ENCODE data around the gene CHMP2A. TPM values are rescaled to one million over a fixed set of nuclear protein-coding genes. Genes with fewer than 3 reads are reported as not detected.

The CHMP2A gene
- total RNA-seq, 2 experiments from 2014 or later: 72.7 to 101 TPM

DNA sequence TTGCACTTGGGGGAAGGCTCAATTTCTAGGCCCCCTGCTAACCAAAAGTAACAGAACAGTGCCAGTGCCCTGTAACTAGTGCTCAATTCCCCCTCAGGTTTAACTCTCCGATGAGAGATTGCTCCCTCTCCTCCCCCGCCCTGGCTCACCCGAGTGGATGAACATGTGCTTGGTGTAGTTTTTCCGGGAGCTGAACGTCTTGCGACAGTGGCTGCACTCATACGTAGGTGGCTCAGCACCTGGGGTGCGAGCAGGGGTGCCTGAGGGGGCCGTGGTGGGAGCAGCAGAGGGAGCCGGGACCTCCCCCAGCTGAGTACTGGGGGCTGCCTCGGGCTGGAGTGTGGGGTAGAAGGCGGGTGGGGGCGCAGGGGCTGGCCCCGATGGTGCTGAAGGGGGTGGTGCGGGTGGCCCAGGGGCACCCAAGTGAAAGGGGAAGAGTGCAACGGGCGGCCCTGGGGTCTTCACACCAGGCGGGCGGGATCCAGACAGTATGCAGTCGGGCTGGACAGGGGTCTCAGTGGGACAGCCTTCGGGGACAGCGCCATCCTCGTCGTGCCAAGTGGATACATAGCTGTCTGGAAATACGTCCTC, 38.6 kb downstream of the CHMP2A start:
- H3K4me3 ChIP-seq (ENCODE audit: low read depth, low read length, poor library complexity, severe bottlenecking): no peak overlapping the region
- H3K27ac ChIP-seq (ENCODE audit: low read depth, low read length, poor library complexity, severe bottlenecking): no peak overlapping the region
- CTCF ChIA-PET (ENCODE audit: unreplicated experiment): no interaction called here
- no peak for DNase-seq (ENCODE audit: low spot score)
- POLR2A ChIA-PET: no interaction called here
- TSS peak; percentile 45 for BruUV-seq (replicated peaks)
- no peak overlapping the region for H2AFZ ChIP-seq (ENCODE audit: low read length)
- H3K9me2 ChIP-seq (ENCODE audit: insufficient read depth, low read length): no peaks in the 10 kb centered on the region
- H3K9me3 ChIP-seq (ENCODE audit: low read length): no peaks in the 10 kb centered on the region
- H3K4me1 ChIP-seq (ENCODE audit: insufficient read depth, low read length, poor library complexity, severe bottlenecking): peaks cover 20% of the 10 kb centered on the region
- intact Hi-C loops (cut with micrococcal nuclease; ENCODE audit: unreplicated experiment): loop anchor here (5.0 kb wide), 1 partner anchor 189 kb away; the partner anchor contains the start of gene ZSCAN22
- peaks cover 31% of the 10 kb centered on the region for H3K36me3 ChIP-seq (ENCODE audit: insufficient read depth, low read length)
- H3K79me2 ChIP-seq (ENCODE audit: insufficient read depth, low read depth, low read length): peaks cover 11% of the 10 kb centered on the region; the same call in 1 of the 2 replicates
- no peak for TF ChIP-seq EZH2phosphoT487 (IDR thresholded peaks at IDR 0.05; ENCODE audit: borderline replicate concordance, low read depth, low read length)
- TF ChIP-seq, protein P1, sequence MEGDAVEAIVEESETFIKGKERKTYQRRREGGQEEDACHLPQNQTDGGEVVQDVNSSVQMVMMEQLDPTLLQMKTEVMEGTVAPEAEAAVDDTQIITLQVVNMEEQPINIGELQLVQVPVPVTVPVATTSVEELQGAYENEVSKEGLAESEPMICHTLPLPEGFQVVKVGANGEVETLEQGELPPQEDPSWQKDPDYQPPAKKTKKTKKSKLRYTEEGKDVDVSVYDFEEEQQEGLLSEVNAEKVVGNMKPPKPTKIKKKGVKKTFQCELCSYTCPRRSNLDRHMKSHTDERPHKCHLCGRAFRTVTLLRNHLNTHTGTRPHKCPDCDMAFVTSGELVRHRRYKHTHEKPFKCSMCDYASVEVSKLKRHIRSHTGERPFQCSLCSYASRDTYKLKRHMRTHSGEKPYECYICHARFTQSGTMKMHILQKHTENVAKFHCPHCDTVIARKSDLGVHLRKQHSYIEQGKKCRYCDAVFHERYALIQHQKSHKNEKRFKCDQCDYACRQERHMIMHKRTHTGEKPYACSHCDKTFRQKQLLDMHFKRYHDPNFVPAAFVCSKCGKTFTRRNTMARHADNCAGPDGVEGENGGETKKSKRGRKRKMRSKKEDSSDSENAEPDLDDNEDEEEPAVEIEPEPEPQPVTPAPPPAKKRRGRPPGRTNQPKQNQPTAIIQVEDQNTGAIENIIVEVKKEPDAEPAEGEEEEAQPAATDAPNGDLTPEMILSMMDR (conservative IDR thresholded peaks at IDR 0.05; ENCODE audit: low read length): no peak
- H4K20me1 ChIP-seq (ENCODE audit: insufficient read depth, low read length): no peaks in the 10 kb centered on the region
- no peak overlapping the region; the same call in 1 of the 2 replicates for H3K4me2 ChIP-seq (ENCODE audit: low read length)

DNA sequence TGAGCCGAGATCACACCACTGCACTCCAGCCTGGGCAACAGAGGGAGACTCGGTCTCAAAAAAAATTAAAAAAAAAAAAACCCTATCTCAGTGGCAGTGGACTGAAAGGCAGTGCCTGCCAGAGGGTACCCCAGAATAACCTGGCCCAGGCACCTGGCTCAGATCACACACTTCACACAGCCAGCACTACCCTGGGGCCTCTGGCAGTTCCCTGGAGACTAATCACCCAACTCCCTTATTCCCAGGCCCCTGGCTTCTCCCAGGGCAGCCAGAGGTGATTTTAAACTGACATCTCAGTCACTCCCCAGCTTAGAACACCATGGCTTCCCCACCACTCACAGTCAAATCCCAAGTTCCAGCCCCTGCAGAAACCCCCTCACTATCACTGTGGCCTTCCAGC, 39.6 kb downstream of the CHMP2A start:
- BruUV-seq (replicated peaks): TSS peak; percentile 45
- peaks cover 15% of the 10 kb centered on the region for H3K4me1 ChIP-seq (ENCODE audit: insufficient read depth, low read length, poor library complexity, severe bottlenecking)
- H3K4me3 ChIP-seq (ENCODE audit: low read depth, low read length, poor library complexity, severe bottlenecking): no peak overlapping the region
- H3K4me2 ChIP-seq (ENCODE audit: low read length): peak overlapping the region; percentile 8; the same call in 1 of the 2 replicates
- DNase-seq (ENCODE audit: low spot score): no peak
- TF ChIP-seq EZH2phosphoT487 (IDR thresholded peaks at IDR 0.05; ENCODE audit: borderline replicate concordance, low read depth, low read length): no peak
- TF ChIP-seq, protein P1 (conservative IDR thresholded peaks at IDR 0.05; ENCODE audit: low read length): no peak
- H3K9me2 ChIP-seq (ENCODE audit: insufficient read depth, low read length): no peaks in the 10 kb centered on the region
- H2AFZ ChIP-seq (ENCODE audit: low read length): no peak overlapping the region
- CTCF ChIA-PET (ENCODE audit: unreplicated experiment): no interaction called here
- intact Hi-C loops (cut with micrococcal nuclease; ENCODE audit: unreplicated experiment): loop anchor here (2.0 to 5.0 kb wide), 2 partner anchors 58 to 188 kb away; partner anchors contain the start of genes MZF1 and ZSCAN22
- peaks cover 11% of the 10 kb centered on the region; the same call in 1 of the 2 replicates for H3K79me2 ChIP-seq (ENCODE audit: insufficient read depth, low read depth, low read length)
- peaks cover 31% of the 10 kb centered on the region for H3K36me3 ChIP-seq (ENCODE audit: insufficient read depth, low read length)
- no peaks in the 10 kb centered on the region for H3K9me3 ChIP-seq (ENCODE audit: low read length)
- POLR2A ChIA-PET: interaction anchor here (1.1 kb wide), 1 partner anchor 61 kb away, joined by 4 read pairs; no protein-coding TSS in a partner anchor
- H3K27ac ChIP-seq (ENCODE audit: low read depth, low read length, poor library complexity, severe bottlenecking): no peak overlapping the region
- no peaks in the 10 kb centered on the region for H4K20me1 ChIP-seq (ENCODE audit: insufficient read depth, low read length)

DNA sequence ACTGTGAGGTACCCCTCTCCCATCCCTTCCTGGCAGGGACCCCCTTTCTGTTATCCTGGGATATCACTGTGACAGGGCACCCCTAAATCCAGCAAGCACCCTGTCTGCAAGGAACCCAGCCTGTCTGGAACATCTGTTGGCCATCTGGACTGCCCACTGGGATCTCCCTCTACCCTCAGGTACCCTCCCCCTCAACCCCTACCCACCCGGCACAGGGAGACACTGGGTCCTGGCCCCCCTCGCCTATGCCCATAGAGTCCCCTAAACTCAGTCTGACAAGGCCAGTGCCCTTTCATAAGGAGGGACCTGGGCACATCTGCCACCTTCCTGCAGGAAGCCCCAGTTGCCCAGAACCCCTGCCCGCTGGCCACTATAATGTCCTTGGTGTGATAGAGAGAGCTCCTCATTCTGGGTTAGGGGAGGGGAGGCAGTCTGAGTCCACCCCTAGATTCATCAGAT, 40.3 kb downstream of the CHMP2A start:
- H3K4me2 ChIP-seq (ENCODE audit: low read length): peak overlapping the region; percentile 49; the same call in 1 of the 2 replicates
- intact Hi-C loops (cut with micrococcal nuclease; ENCODE audit: unreplicated experiment): loop anchor here (2.0 to 5.0 kb wide), 2 partner anchors 58 to 187 kb away; partner anchors contain the start of genes MZF1 and ZSCAN22
- CTCF ChIA-PET (ENCODE audit: unreplicated experiment): interaction anchor here (0.6 kb wide), 1 partner anchor 36 kb away, joined by 4 read pairs; no protein-coding TSS in a partner anchor
- H3K27ac ChIP-seq (ENCODE audit: low read depth, low read length, poor library complexity, severe bottlenecking): no peak overlapping the region
- DNase-seq (ENCODE audit: low spot score): no peak
- H3K4me3 ChIP-seq (ENCODE audit: low read depth, low read length, poor library complexity, severe bottlenecking): no peak overlapping the region
- H3K9me2 ChIP-seq (ENCODE audit: insufficient read depth, low read length): no peaks in the 10 kb centered on the region
- H4K20me1 ChIP-seq (ENCODE audit: insufficient read depth, low read length): no peaks in the 10 kb centered on the region
- TF ChIP-seq, protein P1 (conservative IDR thresholded peaks at IDR 0.05; ENCODE audit: low read length): no peak
- no peak for TF ChIP-seq EZH2phosphoT487 (IDR thresholded peaks at IDR 0.05; ENCODE audit: borderline replicate concordance, low read depth, low read length)
- BruUV-seq (replicated peaks): no TSS peak
- no peak overlapping the region for H2AFZ ChIP-seq (ENCODE audit: low read length)
- peaks cover 15% of the 10 kb centered on the region for H3K4me1 ChIP-seq (ENCODE audit: insufficient read depth, low read length, poor library complexity, severe bottlenecking)
- no peaks in the 10 kb centered on the region for H3K9me3 ChIP-seq (ENCODE audit: low read length)
- POLR2A ChIA-PET: interaction anchor here (1.1 to 1.3 kb wide), 2 partner anchors 14 to 61 kb away, joined by 3 to 4 read pairs; no protein-coding TSS in a partner anchor
- peaks cover 11% of the 10 kb centered on the region; the same call in 1 of the 2 replicates for H3K79me2 ChIP-seq (ENCODE audit: insufficient read depth, low read depth, low read length)
- peaks cover 31% of the 10 kb centered on the region for H3K36me3 ChIP-seq (ENCODE audit: insufficient read depth, low read length)

All from OCI-LY7 (cell line).